CD4-positive, alpha-beta T cell treated with Interleukin-2 at 100 ng/mL for 4 hours (primary cell): ENCODE data around the gene FAM227B.

Source experiments
- DNase-seq: peaks from one replicate; pipeline ENCODE4 v3.0.0-alpha.2; 2020; ENCODE audit warnings: low spot score

Gene FAM227B

DNA sequence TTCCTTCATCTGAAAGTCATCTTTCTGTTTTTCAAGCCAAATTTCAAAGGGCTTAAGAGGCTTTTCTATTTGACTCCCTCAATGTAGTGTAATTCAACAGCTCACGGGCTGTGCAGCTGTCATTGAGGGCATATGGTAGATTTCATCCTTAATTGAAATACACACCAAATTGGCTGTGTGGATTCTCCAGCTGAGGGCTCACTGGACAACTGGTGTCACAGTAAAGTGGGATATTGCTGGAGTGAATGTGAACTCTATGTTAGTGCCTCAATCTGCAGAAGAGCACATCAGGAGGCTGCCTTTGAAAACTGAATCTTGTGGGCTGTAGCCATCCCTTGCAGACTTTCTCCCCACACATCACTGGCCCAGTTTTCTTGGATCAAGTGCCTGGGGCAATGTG is 330.4 kb downstream of the FAM227B start:
- no peak for DNase-seq

GRCh38 chr15:49288391-49288790 is 332.2 kb downstream of the FAM227B start:
- no peak for DNase-seq

DNA sequence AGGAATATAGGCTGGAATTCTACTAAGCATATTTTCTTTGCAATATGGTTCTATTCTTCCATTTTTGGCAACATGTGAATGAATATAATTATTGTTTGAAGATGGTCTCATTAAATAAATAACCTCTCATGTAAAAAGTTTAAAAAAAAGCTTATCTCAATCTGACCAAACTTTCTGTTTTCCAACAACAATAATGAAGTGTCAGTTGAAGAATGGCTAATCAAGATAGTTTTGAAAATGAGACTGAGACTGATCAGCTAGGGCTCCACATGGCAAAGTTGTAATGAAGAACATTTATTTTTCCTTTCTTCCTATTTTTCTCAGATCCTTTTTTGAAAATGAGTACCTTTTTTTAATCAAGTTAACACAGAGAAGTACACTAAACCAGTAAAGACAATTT is 333.1 kb downstream of the FAM227B start:
- no peak for DNase-seq

- DNase-seq, result no peak
Observed at GRCh38 chr15:49286649-49287404, 333.8 kb downstream of the FAM227B start.

GRCh38 chr15:49282366-49282765 is 338.3 kb downstream of the FAM227B start:
- DNase-seq, result no peak

GRCh38 chr15:49279521-49280456 is 340.8 kb downstream of the FAM227B start:
- DNase-seq, result no peak

DNA sequence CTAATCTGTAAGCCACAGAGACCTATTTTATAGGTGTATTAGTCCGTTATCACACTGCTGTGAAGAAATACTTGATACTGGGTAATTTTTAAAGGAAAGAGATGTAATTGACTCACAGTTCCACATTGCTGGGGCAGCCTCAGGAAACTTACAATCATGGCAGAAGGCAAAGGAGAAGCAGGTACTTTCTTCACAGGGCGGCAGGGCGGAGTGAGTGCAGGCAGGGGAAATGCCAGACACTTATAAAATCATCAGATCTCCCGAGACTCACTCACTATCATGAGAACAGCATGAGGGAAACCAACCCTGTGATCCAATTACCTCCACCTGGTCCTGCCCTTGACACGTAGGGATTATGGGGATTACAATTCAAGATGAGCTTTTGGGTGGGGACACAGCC is 341.9 kb downstream of the FAM227B start:
- no peak for DNase-seq
